ENCODE results near the gene TUBB. TPM values are rescaled to one million over a fixed set of nuclear protein-coding genes. Genes with fewer than 3 reads are reported as not detected.

Gene TUBB
- total and polyA plus RNA-seq, 2 of the 8 experiments (the other 6 are each of a cell fraction or from before 2014, with no cell fraction given) = 1,880 to 3,022 TPM

DNA sequence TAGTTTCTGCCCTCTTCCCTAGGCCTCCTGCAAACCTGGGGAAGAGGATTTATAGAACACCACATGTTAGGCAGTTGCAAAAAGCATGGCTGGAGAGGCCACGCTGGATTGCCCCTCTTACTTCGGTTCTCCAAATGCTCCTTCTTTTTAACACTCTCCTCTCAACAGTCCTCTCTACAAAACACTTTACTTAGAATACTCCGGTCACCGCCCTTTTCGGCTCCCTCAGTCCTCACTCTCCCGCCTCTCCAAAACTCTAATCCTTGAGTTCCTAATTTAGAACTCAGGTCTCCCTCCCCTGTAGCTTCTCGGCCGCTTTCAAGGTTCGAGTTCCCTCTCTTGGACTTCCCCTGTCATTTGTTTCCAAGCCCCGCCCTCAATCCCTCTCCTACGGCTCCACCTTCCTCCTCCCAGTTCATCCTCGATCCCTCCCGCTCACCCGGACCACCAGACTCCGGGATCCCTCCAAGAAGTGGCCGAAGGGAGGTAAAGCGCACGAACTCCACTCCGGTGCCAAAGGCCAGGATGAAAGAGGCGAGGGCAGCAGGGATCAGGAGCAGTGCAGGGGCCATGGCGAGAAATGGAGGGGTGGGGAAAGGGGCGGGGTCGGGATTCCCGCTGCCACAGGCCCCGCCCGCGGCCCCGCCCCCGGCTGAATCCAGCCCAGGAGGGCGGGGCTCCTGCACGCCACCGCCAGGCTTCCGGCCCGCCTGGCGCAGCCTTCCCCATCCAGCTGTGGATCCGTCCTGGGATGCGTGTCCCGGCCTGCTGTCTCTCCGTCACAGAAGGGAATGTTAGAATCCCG, 29.5 kb upstream of the TUBB start, which contains the start of gene NRM (continued):
- TF ChIP-seq NRF1 (IDR thresholded peaks at IDR 0.05; ENCODE audit: low read depth, low read length) = no peak
- TF ChIP-seq POU5F1 (IDR thresholded peaks at IDR 0.05; ENCODE audit: low read depth, low read length) = no peak
- TF ChIP-seq RBBP5 (IDR thresholded peaks at IDR 0.05; ENCODE audit: borderline replicate concordance, low read depth, low read length) = no peak
- TF ChIP-seq POLR2AphosphoS5 (IDR thresholded peaks at IDR 0.05; ENCODE audit: low read depth, low read length) = peak; percentile 31; the same call in 1 of the 2 replicates
- TF ChIP-seq YY1 (IDR thresholded peaks at IDR 0.05; ENCODE audit: low read depth, low read length) = peak; percentile 56; the same call in 1 of the 2 replicates
- TF ChIP-seq TBP (IDR thresholded peaks at IDR 0.05; ENCODE audit: low read depth, low read length) = peak; percentile 50; the same call in 1 of the 2 replicates
- TF ChIP-seq BACH1 (IDR thresholded peaks at IDR 0.05; ENCODE audit: low read length) = 0 out of 2 replicates have a peak, but pooled peaks have one; percentile 31
- TF ChIP-seq SP4 (IDR thresholded peaks at IDR 0.05; ENCODE audit: low read length) = peak; percentile 72; the same call in 1 of the 2 replicates
- TF ChIP-seq, protein P1, sequence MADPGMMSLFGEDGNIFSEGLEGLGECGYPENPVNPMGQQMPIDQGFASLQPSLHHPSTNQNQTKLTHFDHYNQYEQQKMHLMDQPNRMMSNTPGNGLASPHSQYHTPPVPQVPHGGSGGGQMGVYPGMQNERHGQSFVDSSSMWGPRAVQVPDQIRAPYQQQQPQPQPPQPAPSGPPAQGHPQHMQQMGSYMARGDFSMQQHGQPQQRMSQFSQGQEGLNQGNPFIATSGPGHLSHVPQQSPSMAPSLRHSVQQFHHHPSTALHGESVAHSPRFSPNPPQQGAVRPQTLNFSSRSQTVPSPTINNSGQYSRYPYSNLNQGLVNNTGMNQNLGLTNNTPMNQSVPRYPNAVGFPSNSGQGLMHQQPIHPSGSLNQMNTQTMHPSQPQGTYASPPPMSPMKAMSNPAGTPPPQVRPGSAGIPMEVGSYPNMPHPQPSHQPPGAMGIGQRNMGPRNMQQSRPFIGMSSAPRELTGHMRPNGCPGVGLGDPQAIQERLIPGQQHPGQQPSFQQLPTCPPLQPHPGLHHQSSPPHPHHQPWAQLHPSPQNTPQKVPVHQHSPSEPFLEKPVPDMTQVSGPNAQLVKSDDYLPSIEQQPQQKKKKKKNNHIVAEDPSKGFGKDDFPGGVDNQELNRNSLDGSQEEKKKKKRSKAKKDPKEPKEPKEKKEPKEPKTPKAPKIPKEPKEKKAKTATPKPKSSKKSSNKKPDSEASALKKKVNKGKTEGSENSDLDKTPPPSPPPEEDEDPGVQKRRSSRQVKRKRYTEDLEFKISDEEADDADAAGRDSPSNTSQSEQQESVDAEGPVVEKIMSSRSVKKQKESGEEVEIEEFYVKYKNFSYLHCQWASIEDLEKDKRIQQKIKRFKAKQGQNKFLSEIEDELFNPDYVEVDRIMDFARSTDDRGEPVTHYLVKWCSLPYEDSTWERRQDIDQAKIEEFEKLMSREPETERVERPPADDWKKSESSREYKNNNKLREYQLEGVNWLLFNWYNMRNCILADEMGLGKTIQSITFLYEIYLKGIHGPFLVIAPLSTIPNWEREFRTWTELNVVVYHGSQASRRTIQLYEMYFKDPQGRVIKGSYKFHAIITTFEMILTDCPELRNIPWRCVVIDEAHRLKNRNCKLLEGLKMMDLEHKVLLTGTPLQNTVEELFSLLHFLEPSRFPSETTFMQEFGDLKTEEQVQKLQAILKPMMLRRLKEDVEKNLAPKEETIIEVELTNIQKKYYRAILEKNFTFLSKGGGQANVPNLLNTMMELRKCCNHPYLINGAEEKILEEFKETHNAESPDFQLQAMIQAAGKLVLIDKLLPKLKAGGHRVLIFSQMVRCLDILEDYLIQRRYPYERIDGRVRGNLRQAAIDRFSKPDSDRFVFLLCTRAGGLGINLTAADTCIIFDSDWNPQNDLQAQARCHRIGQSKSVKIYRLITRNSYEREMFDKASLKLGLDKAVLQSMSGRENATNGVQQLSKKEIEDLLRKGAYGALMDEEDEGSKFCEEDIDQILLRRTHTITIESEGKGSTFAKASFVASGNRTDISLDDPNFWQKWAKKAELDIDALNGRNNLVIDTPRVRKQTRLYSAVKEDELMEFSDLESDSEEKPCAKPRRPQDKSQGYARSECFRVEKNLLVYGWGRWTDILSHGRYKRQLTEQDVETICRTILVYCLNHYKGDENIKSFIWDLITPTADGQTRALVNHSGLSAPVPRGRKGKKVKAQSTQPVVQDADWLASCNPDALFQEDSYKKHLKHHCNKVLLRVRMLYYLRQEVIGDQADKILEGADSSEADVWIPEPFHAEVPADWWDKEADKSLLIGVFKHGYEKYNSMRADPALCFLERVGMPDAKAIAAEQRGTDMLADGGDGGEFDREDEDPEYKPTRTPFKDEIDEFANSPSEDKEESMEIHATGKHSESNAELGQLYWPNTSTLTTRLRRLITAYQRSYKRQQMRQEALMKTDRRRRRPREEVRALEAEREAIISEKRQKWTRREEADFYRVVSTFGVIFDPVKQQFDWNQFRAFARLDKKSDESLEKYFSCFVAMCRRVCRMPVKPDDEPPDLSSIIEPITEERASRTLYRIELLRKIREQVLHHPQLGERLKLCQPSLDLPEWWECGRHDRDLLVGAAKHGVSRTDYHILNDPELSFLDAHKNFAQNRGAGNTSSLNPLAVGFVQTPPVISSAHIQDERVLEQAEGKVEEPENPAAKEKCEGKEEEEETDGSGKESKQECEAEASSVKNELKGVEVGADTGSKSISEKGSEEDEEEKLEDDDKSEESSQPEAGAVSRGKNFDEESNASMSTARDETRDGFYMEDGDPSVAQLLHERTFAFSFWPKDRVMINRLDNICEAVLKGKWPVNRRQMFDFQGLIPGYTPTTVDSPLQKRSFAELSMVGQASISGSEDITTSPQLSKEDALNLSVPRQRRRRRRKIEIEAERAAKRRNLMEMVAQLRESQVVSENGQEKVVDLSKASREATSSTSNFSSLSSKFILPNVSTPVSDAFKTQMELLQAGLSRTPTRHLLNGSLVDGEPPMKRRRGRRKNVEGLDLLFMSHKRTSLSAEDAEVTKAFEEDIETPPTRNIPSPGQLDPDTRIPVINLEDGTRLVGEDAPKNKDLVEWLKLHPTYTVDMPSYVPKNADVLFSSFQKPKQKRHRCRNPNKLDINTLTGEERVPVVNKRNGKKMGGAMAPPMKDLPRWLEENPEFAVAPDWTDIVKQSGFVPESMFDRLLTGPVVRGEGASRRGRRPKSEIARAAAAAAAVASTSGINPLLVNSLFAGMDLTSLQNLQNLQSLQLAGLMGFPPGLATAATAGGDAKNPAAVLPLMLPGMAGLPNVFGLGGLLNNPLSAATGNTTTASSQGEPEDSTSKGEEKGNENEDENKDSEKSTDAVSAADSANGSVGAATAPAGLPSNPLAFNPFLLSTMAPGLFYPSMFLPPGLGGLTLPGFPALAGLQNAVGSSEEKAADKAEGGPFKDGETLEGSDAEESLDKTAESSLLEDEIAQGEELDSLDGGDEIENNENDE (IDR thresholded peaks at IDR 0.05; ENCODE audit: insufficient replicate concordance, low read length) = no peak
- no peak for TF ChIP-seq TEAD4 (IDR thresholded peaks at IDR 0.05; ENCODE audit: low read depth, low read length)
